HEK293 (cell line): Measurements from ENCODE around the gene CHMP4A.

Source experiments
- CTCF ChIA-PET: fragments of 350-600 bp; formaldehyde crosslinking; extraction: SDS; loops from one replicate; lab custom pipeline; 2021; ENCODE audit warnings: antibody characterized with exemption; lab: Yijun Ruan, JAX
- POLR2A ChIA-PET: fragments of 300-600 bp; formaldehyde crosslinking; extraction: SDS; loops from one replicate; lab custom pipeline; 2020; ENCODE audit warnings: antibody characterized with exemption, inconsistent platforms; lab: Yijun Ruan, JAX
- H3K27ac ChIP-seq: fragments of 200-500 bp; sonication (Bioruptor generic); 2 replicates; pipeline ENCODE4 v1.5.1; 2014; ENCODE audit warnings: low read depth, low read length, control low read depth, inconsistent platforms; ENCODE audit errors: extremely low read depth
- H3K36me3 ChIP-seq, 2 experiments: fragments of 200-500 bp in 1 of 2; sonication (Bioruptor generic) in 1 of 2; 1 replicate in 1 of 2; 2 replicates in 1 of 2; pipeline ENCODE4 v1.5.1; 2014 to 2017; ENCODE audit warnings: inconsistent platforms in 2 of 2, low read length in 2 of 2; ENCODE audit not compliant: control insufficient read depth in 2 of 2, insufficient read depth in 1 of 2
- H3K4me1 ChIP-seq: fragments of 200-500 bp; sonication (Bioruptor generic); 2 replicates; pipeline ENCODE4 v1.5.1; 2014; ENCODE audit warnings: mild to moderate bottlenecking, low read length, inconsistent platforms; ENCODE audit not compliant: control insufficient read depth, insufficient read depth
- H3K4me3 ChIP-seq: 2 replicates; pipeline ENCODE4 v1.5.1; 2011; ENCODE audit warnings: low read depth, mild to moderate bottlenecking, control low read depth, low read length, moderate library complexity
- H3K9me3 ChIP-seq: fragments of 200-500 bp; sonication (Bioruptor generic); 2 replicates; pipeline ENCODE4 v1.5.1; 2014; ENCODE audit warnings: low read depth, low read length, inconsistent platforms; ENCODE audit not compliant: control insufficient read depth, insufficient read depth
- GFI1B ChIP-seq: fragments of 450-650 bp; formaldehyde crosslinking; IDR thresholded peaks from 2 replicates; pipeline ENCODE4 v1.5.1; 2016; ENCODE audit warnings: missing biosample characterization, missing genetic modification characterization
- HOXD13 ChIP-seq: sonication (generic); formaldehyde crosslinking; IDR thresholded peaks from 2 replicates; pipeline ENCODE4 v1.8.0; 2022; ENCODE audit warnings: missing genetic modification reagents, borderline replicate concordance
- OVOL3 ChIP-seq: fragments of 450-650 bp; formaldehyde crosslinking; IDR thresholded peaks from 2 replicates; pipeline ENCODE4 v1.5.1; 2016; ENCODE audit warnings: missing biosample characterization, missing genetic modification characterization
- PRDM1 ChIP-seq: fragments of 450-650 bp; formaldehyde crosslinking; IDR thresholded peaks from 2 replicates; pipeline ENCODE4; 2016; ENCODE audit warnings: missing biosample characterization, missing genetic modification characterization
- ZBTB48 ChIP-seq: fragments of 450-650 bp; formaldehyde crosslinking; IDR thresholded peaks from 2 replicates; pipeline ENCODE4 v1.5.1; 2016; ENCODE audit warnings: missing biosample characterization, missing genetic modification characterization
- ZBTB8A ChIP-seq: fragments of 450-650 bp; formaldehyde crosslinking; IDR thresholded peaks from 2 replicates; pipeline ENCODE4 v1.5.1; 2016; ENCODE audit warnings: missing biosample characterization, missing genetic modification characterization
- ZNF169 ChIP-seq: fragments of 450-650 bp; formaldehyde crosslinking; IDR thresholded peaks from 2 replicates; pipeline ENCODE4 v1.5.1; 2016; ENCODE audit warnings: missing biosample characterization, missing genetic modification characterization
- ZNF239 ChIP-seq: fragments of 450-650 bp; formaldehyde crosslinking; IDR thresholded peaks from 2 replicates; pipeline ENCODE4 v1.5.1; 2016; ENCODE audit warnings: missing biosample characterization, missing genetic modification characterization
- ZNF324 ChIP-seq: fragments of 450-650 bp; formaldehyde crosslinking; IDR thresholded peaks from 2 replicates; pipeline ENCODE4 v1.5.1; 2016; ENCODE audit warnings: missing biosample characterization, missing genetic modification characterization
- ZNF416 ChIP-seq: fragments of 450-650 bp; formaldehyde crosslinking; IDR thresholded peaks from 2 replicates; pipeline ENCODE4 v1.5.1; 2016; ENCODE audit warnings: missing biosample characterization, missing genetic modification characterization
- ZNF501 ChIP-seq: fragments of 450-650 bp; formaldehyde crosslinking; IDR thresholded peaks from 2 replicates; pipeline ENCODE4 v1.5.1; 2016; ENCODE audit warnings: missing biosample characterization, missing genetic modification characterization
- ZNF610 ChIP-seq: fragments of 450-650 bp; formaldehyde crosslinking; IDR thresholded peaks from 2 replicates; pipeline ENCODE4 v1.5.1; 2016; ENCODE audit warnings: missing biosample characterization, missing genetic modification characterization, borderline replicate concordance
- ZNF76 ChIP-seq: fragments of 450-650 bp; formaldehyde crosslinking; IDR thresholded peaks from 2 replicates; pipeline ENCODE4; 2016; ENCODE audit warnings: low read depth, missing biosample characterization, missing genetic modification characterization, borderline replicate concordance
- ZNF776 ChIP-seq: fragments of 450-650 bp; formaldehyde crosslinking; IDR thresholded peaks from 2 replicates; pipeline ENCODE4 v1.5.0; 2017; ENCODE audit warnings: missing biosample characterization, missing genetic modification characterization, borderline replicate concordance
- ZSCAN23 ChIP-seq: fragments of 450-650 bp; formaldehyde crosslinking; IDR thresholded peaks from 2 replicates; pipeline ENCODE4 v1.5.1; 2016; ENCODE audit warnings: missing biosample characterization, missing genetic modification characterization
- ZSCAN30 ChIP-seq: fragments of 450-650 bp; IDR thresholded peaks from 2 replicates; pipeline ENCODE4 v1.5.1; 2018; ENCODE audit warnings: missing biosample characterization, mild to moderate bottlenecking, missing genetic modification characterization, moderate library complexity
- TF ChIP-seq, protein P1 (sequence below): fragments of 450-650 bp; formaldehyde crosslinking; IDR thresholded peaks from 2 replicates; pipeline ENCODE4 v1.5.1; 2016; ENCODE audit warnings: missing biosample characterization, missing genetic modification characterization
- TF ChIP-seq, protein P2 (sequence below): fragments of 450-650 bp; formaldehyde crosslinking; IDR thresholded peaks from 2 replicates; pipeline ENCODE4 v1.5.1; 2017; ENCODE audit warnings: missing biosample characterization, missing genetic modification characterization
- TF ChIP-seq, protein P3 (sequence below): fragments of 450-650 bp; formaldehyde crosslinking; IDR thresholded peaks from 2 replicates; pipeline ENCODE4 v1.5.1; 2016; ENCODE audit warnings: missing biosample characterization, missing genetic modification characterization, borderline replicate concordance
- TF ChIP-seq, protein P4 (sequence below): IDR thresholded peaks from 2 replicates; pipeline ENCODE4 v1.6.1; 2011; ENCODE audit warnings: mild to moderate bottlenecking, low read depth, low read length, borderline replicate concordance
- TF ChIP-seq, protein P5 (sequence below): fragments of 450-650 bp; IDR thresholded peaks from 2 replicates; pipeline ENCODE4 v1.5.1; 2018; ENCODE audit warnings: missing biosample characterization, missing genetic modification characterization
- TF ChIP-seq, protein P6 (sequence below): fragments of 450-650 bp; formaldehyde crosslinking; IDR thresholded peaks from 2 replicates; pipeline ENCODE4 v1.5.1; 2016; ENCODE audit warnings: missing biosample characterization, missing genetic modification characterization

Gene CHMP4A

DNA sequence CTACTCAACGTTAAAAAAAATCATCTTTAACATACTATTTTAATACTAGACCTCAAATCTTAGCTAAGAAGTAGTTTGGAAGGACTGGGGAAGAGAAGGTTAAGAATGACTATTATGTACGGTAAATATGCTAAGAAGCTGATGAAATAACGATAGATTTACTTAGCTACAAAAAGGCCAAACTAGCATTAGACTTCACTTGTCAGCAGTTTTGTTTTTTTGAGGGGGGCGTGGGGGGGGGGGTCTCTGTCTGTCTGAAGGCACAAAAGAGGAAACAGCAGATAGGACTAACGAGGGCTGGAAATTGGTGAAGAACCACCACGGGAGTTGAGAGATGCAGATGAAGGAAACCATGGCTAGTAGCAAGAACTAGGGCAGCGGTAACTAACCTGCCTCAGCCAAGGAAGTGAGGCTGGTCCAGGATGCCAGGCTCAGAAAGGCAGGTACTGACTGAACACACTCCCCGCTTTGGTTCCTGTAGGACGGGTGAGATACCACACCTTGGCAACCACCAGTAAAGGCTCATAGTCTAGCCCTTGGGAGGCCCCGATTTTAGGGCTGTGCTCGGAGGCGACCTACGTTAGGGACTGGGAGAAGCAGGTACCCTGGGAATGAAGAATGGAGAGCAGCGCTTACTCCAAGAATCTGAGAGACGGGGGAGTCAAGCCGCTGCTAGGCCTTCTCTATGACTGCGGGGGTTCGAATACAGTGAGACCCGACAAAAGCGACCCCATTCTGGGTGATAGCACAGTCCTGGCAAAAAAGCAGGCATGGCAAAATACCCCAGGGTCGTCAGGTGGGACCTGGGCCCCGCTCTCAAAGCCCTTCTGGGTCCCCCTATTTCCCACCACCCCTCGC, 18.2 kb upstream of the CHMP4A start:
- Histone ChIP-seq H3K36me3 (peaks cover 21 to 45% of the 10 kb centered on the region in 2 experiments), H3K9me3 (no peaks in the 10 kb centered on the region), H3K4me1 (peaks cover 7% of the 10 kb centered on the region), H3K4me3 (peak overlapping the region; percentile 69), H3K27ac (peak overlapping the region; percentile 92)
- TF ChIP-seq ZNF169 (tag by site-specific recombination) (no peak), ZNF76 (tag by site-specific recombination) (peak; percentile 81), ZBTB48 (tag by site-specific recombination) (peak; percentile 86), ZSCAN30 (no peak), ZNF610 (tag by site-specific recombination) (no peak), GFI1B (tag by site-specific recombination) (no peak), ZNF324 (tag by site-specific recombination) (peak; percentile 11; the same call in 1 of the 2 replicates)
- TF ChIP-seq, protein P1, sequence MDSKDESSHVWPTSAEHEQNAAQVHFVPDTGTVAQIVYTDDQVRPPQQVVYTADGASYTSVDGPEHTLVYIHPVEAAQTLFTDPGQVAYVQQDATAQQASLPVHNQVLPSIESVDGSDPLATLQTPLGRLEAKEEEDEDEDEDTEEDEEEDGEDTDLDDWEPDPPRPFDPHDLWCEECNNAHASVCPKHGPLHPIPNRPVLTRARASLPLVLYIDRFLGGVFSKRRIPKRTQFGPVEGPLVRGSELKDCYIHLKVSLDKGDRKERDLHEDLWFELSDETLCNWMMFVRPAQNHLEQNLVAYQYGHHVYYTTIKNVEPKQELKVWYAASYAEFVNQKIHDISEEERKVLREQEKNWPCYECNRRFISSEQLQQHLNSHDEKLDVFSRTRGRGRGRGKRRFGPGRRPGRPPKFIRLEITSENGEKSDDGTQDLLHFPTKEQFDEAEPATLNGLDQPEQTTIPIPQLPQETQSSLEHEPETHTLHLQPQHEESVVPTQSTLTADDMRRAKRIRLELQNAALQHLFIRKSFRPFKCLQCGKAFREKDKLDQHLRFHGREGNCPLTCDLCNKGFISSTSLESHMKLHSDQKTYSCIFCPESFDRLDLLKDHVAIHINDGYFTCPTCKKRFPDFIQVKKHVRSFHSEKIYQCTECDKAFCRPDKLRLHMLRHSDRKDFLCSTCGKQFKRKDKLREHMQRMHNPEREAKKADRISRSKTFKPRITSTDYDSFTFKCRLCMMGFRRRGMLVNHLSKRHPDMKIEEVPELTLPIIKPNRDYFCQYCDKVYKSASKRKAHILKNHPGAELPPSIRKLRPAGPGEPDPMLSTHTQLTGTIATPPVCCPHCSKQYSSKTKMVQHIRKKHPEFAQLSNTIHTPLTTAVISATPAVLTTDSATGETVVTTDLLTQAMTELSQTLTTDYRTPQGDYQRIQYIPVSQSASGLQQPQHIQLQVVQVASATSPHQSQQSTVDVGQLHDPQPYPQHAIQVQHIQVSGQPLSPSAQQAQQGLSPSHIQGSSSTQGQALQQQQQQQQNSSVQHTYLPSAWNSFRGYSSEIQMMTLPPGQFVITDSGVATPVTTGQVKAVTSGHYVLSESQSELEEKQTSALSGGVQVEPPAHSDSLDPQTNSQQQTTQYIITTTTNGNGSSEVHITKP (tag by site-specific recombination): peak; percentile 93
- TF ChIP-seq, protein P2, sequence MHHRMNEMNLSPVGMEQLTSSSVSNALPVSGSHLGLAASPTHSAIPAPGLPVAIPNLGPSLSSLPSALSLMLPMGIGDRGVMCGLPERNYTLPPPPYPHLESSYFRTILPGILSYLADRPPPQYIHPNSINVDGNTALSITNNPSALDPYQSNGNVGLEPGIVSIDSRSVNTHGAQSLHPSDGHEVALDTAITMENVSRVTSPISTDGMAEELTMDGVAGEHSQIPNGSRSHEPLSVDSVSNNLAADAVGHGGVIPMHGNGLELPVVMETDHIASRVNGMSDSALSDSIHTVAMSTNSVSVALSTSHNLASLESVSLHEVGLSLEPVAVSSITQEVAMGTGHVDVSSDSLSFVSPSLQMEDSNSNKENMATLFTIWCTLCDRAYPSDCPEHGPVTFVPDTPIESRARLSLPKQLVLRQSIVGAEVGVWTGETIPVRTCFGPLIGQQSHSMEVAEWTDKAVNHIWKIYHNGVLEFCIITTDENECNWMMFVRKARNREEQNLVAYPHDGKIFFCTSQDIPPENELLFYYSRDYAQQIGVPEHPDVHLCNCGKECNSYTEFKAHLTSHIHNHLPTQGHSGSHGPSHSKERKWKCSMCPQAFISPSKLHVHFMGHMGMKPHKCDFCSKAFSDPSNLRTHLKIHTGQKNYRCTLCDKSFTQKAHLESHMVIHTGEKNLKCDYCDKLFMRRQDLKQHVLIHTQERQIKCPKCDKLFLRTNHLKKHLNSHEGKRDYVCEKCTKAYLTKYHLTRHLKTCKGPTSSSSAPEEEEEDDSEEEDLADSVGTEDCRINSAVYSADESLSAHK: no peak
- TF ChIP-seq, protein P3, sequence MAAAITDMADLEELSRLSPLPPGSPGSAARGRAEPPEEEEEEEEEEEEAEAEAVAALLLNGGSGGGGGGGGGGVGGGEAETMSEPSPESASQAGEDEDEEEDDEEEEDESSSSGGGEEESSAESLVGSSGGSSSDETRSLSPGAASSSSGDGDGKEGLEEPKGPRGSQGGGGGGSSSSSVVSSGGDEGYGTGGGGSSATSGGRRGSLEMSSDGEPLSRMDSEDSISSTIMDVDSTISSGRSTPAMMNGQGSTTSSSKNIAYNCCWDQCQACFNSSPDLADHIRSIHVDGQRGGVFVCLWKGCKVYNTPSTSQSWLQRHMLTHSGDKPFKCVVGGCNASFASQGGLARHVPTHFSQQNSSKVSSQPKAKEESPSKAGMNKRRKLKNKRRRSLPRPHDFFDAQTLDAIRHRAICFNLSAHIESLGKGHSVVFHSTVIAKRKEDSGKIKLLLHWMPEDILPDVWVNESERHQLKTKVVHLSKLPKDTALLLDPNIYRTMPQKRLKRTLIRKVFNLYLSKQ (tag by site-specific recombination): no peak
- CTCF ChIA-PET: interaction anchor here (0.6 to 1.0 kb wide), 5 partner anchors 10 to 1160 kb away, joined by 3 to 6 read pairs (median 4); partner anchors contain the start of genes MDP1 and TINF2
- POLR2A ChIA-PET: interaction anchor here (0.6 to 0.8 kb wide), 2 partner anchors 11 to 95 kb away, joined by 3 read pairs; partner anchors contain the start of genes PSME1 and TINF2

DNA sequence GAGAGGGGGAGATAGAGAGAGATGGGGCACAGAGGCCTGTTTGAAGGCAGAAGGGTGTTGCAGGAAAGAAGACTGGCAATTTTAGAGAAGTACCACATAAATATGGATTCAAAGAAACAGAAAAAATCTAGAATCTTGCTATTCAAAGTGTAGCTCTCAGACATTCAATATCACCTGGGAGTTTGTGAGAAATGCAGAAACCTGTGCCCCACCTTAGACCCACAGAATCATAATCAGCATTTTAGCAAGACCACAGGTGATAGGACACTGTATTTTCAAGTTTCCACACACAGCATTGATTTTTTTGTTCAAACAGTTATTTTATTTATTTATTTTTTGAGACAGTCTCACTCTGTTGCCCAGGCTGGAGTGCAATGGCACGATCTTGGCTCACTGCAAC, 15.6 kb upstream of the CHMP4A start:
- Histone ChIP-seq H3K4me3 (no peak overlapping the region), H3K4me1 (peaks cover 7% of the 10 kb centered on the region), H3K27ac (no peak overlapping the region), H3K36me3 (peaks cover 23 to 31% of the 10 kb centered on the region in 2 experiments), H3K9me3 (no peaks in the 10 kb centered on the region)
- POLR2A ChIA-PET: interaction anchor here (1.9 kb wide), 1 partner anchor 34 kb away, joined by 6 read pairs; the partner anchor contains the start of gene TM9SF1
- CTCF ChIA-PET: interaction anchor here (0.7 to 1.8 kb wide), 5 partner anchors 8 to 598 kb away, joined by 3 to 4 read pairs (median 3); partner anchors contain the start of gene MDP1
- no peak for TF ChIP-seq ZNF239
- no peak for TF ChIP-seq ZSCAN23
- TF ChIP-seq PRDM1 (tag by site-specific recombination): no peak
- TF ChIP-seq OVOL3 (tag by site-specific recombination): no peak
- TF ChIP-seq ZBTB8A (tag by site-specific recombination): no peak
- TF ChIP-seq ZNF776 (tag by site-specific recombination): no peak
- TF ChIP-seq, protein P4, sequence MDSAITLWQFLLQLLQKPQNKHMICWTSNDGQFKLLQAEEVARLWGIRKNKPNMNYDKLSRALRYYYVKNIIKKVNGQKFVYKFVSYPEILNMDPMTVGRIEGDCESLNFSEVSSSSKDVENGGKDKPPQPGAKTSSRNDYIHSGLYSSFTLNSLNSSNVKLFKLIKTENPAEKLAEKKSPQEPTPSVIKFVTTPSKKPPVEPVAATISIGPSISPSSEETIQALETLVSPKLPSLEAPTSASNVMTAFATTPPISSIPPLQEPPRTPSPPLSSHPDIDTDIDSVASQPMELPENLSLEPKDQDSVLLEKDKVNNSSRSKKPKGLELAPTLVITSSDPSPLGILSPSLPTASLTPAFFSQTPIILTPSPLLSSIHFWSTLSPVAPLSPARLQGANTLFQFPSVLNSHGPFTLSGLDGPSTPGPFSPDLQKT: no peak
- TF ChIP-seq, protein P5, sequence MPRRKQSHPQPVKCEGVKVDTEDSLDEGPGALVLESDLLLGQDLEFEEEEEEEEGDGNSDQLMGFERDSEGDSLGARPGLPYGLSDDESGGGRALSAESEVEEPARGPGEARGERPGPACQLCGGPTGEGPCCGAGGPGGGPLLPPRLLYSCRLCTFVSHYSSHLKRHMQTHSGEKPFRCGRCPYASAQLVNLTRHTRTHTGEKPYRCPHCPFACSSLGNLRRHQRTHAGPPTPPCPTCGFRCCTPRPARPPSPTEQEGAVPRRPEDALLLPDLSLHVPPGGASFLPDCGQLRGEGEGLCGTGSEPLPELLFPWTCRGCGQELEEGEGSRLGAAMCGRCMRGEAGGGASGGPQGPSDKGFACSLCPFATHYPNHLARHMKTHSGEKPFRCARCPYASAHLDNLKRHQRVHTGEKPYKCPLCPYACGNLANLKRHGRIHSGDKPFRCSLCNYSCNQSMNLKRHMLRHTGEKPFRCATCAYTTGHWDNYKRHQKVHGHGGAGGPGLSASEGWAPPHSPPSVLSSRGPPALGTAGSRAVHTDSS (tag by site-specific recombination): no peak
- no peak for TF ChIP-seq HOXD13 (CRISPR knock-in tag)
- no peak for TF ChIP-seq ZNF416 (tag by site-specific recombination)
- TF ChIP-seq ZNF501 (tag by site-specific recombination): no peak
- TF ChIP-seq, protein P6, sequence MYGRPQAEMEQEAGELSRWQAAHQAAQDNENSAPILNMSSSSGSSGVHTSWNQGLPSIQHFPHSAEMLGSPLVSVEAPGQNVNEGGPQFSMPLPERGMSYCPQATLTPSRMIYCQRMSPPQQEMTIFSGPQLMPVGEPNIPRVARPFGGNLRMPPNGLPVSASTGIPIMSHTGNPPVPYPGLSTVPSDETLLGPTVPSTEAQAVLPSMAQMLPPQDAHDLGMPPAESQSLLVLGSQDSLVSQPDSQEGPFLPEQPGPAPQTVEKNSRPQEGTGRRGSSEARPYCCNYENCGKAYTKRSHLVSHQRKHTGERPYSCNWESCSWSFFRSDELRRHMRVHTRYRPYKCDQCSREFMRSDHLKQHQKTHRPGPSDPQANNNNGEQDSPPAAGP (tag by site-specific recombination): no peak
